PC-3 (cell line): ENCODE results near the gene GHDC. TPM values are rescaled to one million over a fixed set of nuclear protein-coding genes. Genes with fewer than 3 reads are reported as not detected.
"Not testable (repeated sequence)": the region's sequence is repeated elsewhere in the genome, so short reads cannot be mapped to it uniquely, and the experiment has no call there.

Experiments
- ATAC-seq: fragments of 200-7000 bp; cut with Tn5 transposase; 2 replicates; pipeline ENCODE4 v1.9.1; 2020; ENCODE audit warnings: mild to moderate bottlenecking, moderate library complexity
- BruUV-seq: library from RNA; stranded (reverse); fragments of 400-500 nt; replicated peaks from 2 replicates; lab custom pipeline; 2021; lab: Mats Ljungman, UMichigan
- CTCF ChIA-PET: fragments of 300-600 bp; sonication (Branson Sonifier 250); formaldehyde crosslinking; loops from one replicate; lab custom pipeline; 2022; ENCODE audit warnings: antibody characterized with exemption; lab: Charles Lee
- POLR2A ChIA-PET: fragments of 300-600 bp; sonication (Branson Sonifier 250); formaldehyde crosslinking; loops from one replicate; lab custom pipeline; 2022; ENCODE audit warnings: antibody characterized with exemption; ENCODE audit not compliant: unreplicated experiment; lab: Charles Lee
- DNase-seq: peaks from one replicate; pipeline ENCODE4 v3.0.0-alpha.2; 2015
- H2AFZ ChIP-seq: fragments of 300-600 bp; sonication (generic); 2 replicates; pipeline ENCODE4 v1.6.0; 2016; ENCODE audit warnings: antibody characterized with exemption, low read length
- H3F3A ChIP-seq: fragments of 300-600 bp; sonication (generic); one replicate; pipeline ENCODE4 v1.6.0; 2017; ENCODE audit warnings: antibody characterized with exemption, low read length, control low read depth, mild to moderate bottlenecking; ENCODE audit not compliant: unreplicated experiment
- H3K27ac ChIP-seq: fragments of 300-600 bp; sonication (generic); 2 replicates; pipeline ENCODE4 v1.5.1; 2016; ENCODE audit warnings: mild to moderate bottlenecking, low read length
- H3K27me3 ChIP-seq: fragments of 300-600 bp; sonication (generic); 2 replicates; pipeline ENCODE4 v1.6.1; 2016; ENCODE audit warnings: low read length, mixed read lengths
- H3K36me3 ChIP-seq: fragments of 300-600 bp; sonication (generic); 2 replicates; pipeline ENCODE4 v1.6.1; 2016; ENCODE audit warnings: low read depth, mixed run types, low read length, mixed read lengths
- H3K4me1 ChIP-seq: fragments of 300-600 bp; sonication (generic); 2 replicates; pipeline ENCODE4 v1.5.1; 2016; ENCODE audit warnings: low read length; ENCODE audit not compliant: insufficient read depth
- H3K4me2 ChIP-seq: fragments of 300-600 bp; sonication (generic); 2 replicates; pipeline ENCODE4 v1.6.0; 2016; ENCODE audit warnings: low read length
- H3K4me3 ChIP-seq: fragments of 300-600 bp; sonication (generic); 2 replicates; pipeline ENCODE4 v1.5.1; 2016; ENCODE audit warnings: mild to moderate bottlenecking, low read length, mixed read lengths
- H3K79me2 ChIP-seq: fragments of 300-600 bp; sonication (generic); 2 replicates; pipeline ENCODE4 v1.6.1; 2017; ENCODE audit warnings: low read length, mixed read lengths
- H3K9ac ChIP-seq: fragments of 300-600 bp; sonication (generic); 2 replicates; pipeline ENCODE4 v1.6.0; 2016; ENCODE audit warnings: mild to moderate bottlenecking, low read length
- H3K9me2 ChIP-seq: fragments of 300-600 bp; sonication (generic); replicated peaks from 2 replicates; pipeline ENCODE4 v1.6.1; 2016; ENCODE audit warnings: mixed run types, low read length, mixed read lengths
- H3K9me3 ChIP-seq: fragments of 300-600 bp; sonication (generic); 2 replicates; pipeline ENCODE4 v1.6.1; 2016; ENCODE audit warnings: low read length, mixed read lengths
- H4K20me1 ChIP-seq: fragments of 300-600 bp; sonication (generic); 2 replicates; pipeline ENCODE4 v1.6.1; 2016; ENCODE audit warnings: low read length, mixed read lengths
- EZH2 ChIP-seq: fragments of 300-600 bp; sonication (generic); IDR thresholded peaks from one replicate; pipeline ENCODE4 v1.6.1; 2017; ENCODE audit warnings: antibody characterized with exemption, mild to moderate bottlenecking, low read length; ENCODE audit not compliant: unreplicated experiment
- EZH2phosphoT487 ChIP-seq: fragments of 300-600 bp; sonication (generic); IDR thresholded peaks from 2 replicates; pipeline ENCODE4 v1.6.1; 2018; ENCODE audit warnings: mild to moderate bottlenecking, antibody characterized with exemption, low read length, borderline replicate concordance
- intact Hi-C: fragments of 100-400 bp; cut with micrococcal nuclease; formaldehyde crosslinking; loops from 2 replicates; pipeline ENCODE4 v1.9.0; 2023
- total RNA-seq: library from RNA; depleted of rRNA; stranded (reverse); fragments of >200 nt; gene quantifications from 2 replicates; pipeline ENCODE4 v1.2.3, GENCODE V29; 2014
- TF ChIP-seq, protein P1 (sequence below): fragments of 300-600 bp; sonication (generic); conservative IDR thresholded peaks from 2 replicates; pipeline ENCODE4 v1.5.1; 2017; ENCODE audit warnings: antibody characterized with exemption, low read depth, mild to moderate bottlenecking, low read length

The GHDC gene
- total RNA-seq, 1 experiment from 2014 or later = not detected

DNA sequence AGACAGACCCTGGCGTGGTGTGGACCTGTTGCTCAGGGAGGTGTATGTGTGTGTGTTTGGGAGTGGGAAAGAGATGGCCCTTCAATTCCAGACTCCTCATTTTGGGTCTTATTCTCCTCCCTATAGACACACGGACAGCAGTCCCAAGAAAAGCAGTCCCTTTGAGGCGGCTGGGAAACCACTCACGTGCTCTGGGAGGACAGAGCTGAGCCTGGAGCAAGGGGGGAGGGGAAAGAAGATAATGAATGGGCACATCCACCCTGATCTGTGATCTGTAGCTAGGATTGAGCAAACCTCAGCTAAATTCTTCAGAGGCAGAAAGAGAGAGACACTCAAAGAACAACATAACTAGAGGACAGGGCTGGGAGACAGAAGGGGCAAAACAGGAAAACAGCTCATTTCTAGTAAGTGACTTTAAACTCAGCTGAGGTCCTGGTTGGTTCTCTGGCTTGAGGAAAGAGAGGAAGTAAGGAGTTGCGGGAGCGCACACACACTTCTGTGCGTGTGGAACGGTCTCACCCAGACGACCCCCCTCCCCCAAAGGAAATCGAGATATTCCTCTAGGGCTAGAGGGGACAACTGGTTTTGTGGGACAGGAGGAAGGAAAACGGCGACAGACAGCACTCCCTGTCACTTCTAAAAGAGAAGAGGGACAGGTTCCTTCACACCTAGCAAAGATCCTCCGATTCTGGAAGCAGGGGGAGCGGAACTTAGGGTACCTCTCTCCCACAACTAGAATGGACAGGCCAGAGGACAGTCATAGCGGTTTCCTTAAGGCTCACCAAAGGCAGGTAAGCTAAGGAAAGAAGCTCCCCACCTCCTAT, 40.2 kb downstream of the GHDC start:
- no peaks in the 10 kb centered on the region for H4K20me1 ChIP-seq
- POLR2A ChIA-PET = no interaction called here
- no peaks in the 10 kb centered on the region for H3F3A ChIP-seq

DNA sequence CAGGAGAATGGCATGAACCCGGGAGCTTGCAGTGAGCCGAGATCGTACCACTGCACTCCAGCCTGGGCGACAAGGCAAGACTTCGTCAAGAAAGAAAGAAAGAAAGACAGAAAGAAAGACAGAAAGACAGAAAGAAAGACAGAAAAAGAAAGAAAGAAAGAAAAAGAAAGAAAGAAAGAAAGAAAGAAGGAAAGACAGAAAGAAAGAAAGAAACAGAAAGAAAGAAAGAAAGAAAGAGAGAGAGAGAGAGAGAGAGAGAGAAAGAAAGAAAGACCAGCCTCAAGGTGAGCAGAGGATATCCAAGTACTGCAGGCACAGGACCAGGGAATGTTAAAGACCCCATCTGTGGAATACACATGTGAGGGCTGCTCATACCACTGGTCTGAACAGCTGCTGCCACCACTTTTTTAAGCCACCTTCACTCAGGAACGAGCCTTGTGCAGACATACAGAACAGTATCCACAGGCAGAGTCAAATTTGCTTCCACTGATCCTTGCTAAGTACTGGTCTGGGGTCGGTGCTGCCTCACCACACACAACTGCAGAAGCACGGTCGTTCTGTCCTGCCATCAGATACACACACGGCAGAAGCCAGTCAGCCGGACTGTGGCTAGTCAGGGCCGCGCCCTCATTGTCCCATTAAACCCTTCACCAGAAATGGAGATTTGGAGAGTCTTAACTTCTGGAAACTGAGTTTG, 47.2 kb downstream of the GHDC start:
- no TSS peak for BruUV-seq
- Histone ChIP-seq H3K4me2 (no peak overlapping the region), H2AFZ (no peak overlapping the region), H3K4me1 (no peaks in the 10 kb centered on the region), H3K79me2 (no peaks in the 10 kb centered on the region), H3K9ac (no peak overlapping the region), H4K20me1 (no peaks in the 10 kb centered on the region), H3K4me3 (no peak overlapping the region), H3K36me3 (no peaks in the 10 kb centered on the region), H3K9me3 (no peaks in the 10 kb centered on the region), H3K27ac (no peak overlapping the region), H3K27me3 (no peaks in the 10 kb centered on the region), H3K9me2 (no peaks in the 10 kb centered on the region), H3F3A (no peaks in the 10 kb centered on the region)
- DNase-seq (no peak), ATAC-seq (no peak)
- ChIA-PET CTCF (no interaction called here), POLR2A (no interaction called here)
- intact Hi-C loops = no loop called here
- TF ChIP-seq, protein P1, sequence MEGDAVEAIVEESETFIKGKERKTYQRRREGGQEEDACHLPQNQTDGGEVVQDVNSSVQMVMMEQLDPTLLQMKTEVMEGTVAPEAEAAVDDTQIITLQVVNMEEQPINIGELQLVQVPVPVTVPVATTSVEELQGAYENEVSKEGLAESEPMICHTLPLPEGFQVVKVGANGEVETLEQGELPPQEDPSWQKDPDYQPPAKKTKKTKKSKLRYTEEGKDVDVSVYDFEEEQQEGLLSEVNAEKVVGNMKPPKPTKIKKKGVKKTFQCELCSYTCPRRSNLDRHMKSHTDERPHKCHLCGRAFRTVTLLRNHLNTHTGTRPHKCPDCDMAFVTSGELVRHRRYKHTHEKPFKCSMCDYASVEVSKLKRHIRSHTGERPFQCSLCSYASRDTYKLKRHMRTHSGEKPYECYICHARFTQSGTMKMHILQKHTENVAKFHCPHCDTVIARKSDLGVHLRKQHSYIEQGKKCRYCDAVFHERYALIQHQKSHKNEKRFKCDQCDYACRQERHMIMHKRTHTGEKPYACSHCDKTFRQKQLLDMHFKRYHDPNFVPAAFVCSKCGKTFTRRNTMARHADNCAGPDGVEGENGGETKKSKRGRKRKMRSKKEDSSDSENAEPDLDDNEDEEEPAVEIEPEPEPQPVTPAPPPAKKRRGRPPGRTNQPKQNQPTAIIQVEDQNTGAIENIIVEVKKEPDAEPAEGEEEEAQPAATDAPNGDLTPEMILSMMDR = no peak
- TF ChIP-seq EZH2phosphoT487 (no peak), EZH2 (no peak)

More for the DNA sequence above, 40.2 kb downstream of the GHDC start:
- ATAC-seq (no peak), DNase-seq (no peak)
- Histone ChIP-seq H3K36me3 (no peaks in the 10 kb centered on the region), H3K4me3 (no peak overlapping the region), H3K9me2 (no peaks in the 10 kb centered on the region), H3K9ac (no peak overlapping the region), H3K79me2 (no peaks in the 10 kb centered on the region), H3K27ac (no peak overlapping the region), H3K4me1 (no peaks in the 10 kb centered on the region), H3K4me2 (no peak overlapping the region), H3K9me3 (no peaks in the 10 kb centered on the region), H2AFZ (no peak overlapping the region), H3K27me3 (no peaks in the 10 kb centered on the region)
- CTCF ChIA-PET = no interaction called here
- intact Hi-C loops = no loop called here
- TF ChIP-seq EZH2 (no peak), EZH2phosphoT487 (no peak)
- TF ChIP-seq, protein P1 = no peak
- no TSS peak for BruUV-seq

DNA sequence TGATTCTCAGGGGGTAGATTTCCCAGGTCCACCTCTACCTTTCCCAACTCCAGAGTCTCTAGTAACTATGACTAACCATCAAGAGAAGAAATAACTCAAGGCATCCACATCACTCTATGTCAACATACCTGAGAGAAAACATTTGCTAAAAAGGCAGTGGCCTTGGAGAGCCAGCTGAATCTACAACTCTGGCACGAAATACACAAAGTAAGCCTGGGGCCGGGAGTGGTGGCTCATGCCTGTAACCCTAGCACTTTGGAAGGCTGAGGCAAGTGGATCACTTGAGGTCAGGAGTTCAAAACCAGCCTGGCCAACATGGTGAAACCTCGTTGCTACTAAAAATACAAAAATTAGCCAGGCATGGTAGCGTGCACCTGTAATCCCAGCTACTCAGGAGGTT, 51.2 kb downstream of the GHDC start:
- CTCF ChIA-PET, H3K4me1 ChIP-seq, POLR2A ChIA-PET, H3K27ac ChIP-seq, H3F3A ChIP-seq, intact Hi-C loops, BruUV-seq, H3K9ac ChIP-seq, H3K9me3 ChIP-seq, H3K4me3 ChIP-seq, DNase-seq, ATAC-seq, H3K27me3 ChIP-seq, H2AFZ ChIP-seq, H3K4me2 ChIP-seq, H3K36me3 ChIP-seq, H3K79me2 ChIP-seq, H3K9me2 ChIP-seq, H4K20me1 ChIP-seq: not testable (repeated sequence)
